HG03457 (cell line): ENCODE results near the gene RABL2B.

Experiments
- ATAC-seq: cut with Tn5 transposase; IDR thresholded peaks from one replicate; pipeline ENCODE4 v1.9.1; 2021; ENCODE audit warnings: moderate number of reproducible peaks; ENCODE audit not compliant: unreplicated experiment

The RABL2B gene

DNA sequence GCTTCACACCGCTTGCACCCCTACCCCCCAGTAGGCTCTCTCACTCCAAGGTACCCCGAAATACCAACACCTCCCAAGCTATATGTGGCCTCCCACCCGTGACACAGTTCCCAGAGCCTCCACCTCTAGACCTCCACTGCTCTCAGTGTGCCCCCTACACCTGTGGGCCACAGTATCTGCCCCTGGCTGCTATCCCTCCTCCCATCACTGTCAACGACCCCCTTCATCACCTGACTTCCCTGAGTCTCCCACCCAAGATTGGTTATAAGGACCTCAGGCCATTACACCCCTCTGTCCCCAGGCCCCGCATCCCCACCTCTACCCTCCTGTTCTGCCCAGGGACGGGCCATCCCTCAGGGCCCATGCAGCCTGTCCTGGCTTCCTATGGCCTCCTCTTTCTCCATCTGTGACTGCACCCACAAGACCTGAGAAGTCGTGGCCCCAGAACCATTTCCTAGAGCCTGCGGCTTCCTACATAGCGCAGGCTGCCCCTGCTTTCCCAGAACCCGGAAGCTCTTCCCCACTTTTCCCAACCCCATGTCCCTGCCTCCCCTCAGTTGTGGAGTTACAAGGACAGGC lies 44.7 kb downstream of the RABL2B start:
- no peak for ATAC-seq

- ATAC-seq = no peak
Measured at GRCh38 chr22:50737728-50738648, 45.4 kb downstream of the RABL2B start, which contains the start of gene ACR. Gene ACR (plus strand): TSS chr22:50738204. CDS start chr22:50738236, 32 bp downstream.

GRCh38 chr22:50735739-50736030 lies 47.8 kb downstream of the RABL2B start:
- no peak for ATAC-seq

GRCh38 chr22:50734986-50735738 lies 48.3 kb downstream of the RABL2B start:
- ATAC-seq = no peak

DNA sequence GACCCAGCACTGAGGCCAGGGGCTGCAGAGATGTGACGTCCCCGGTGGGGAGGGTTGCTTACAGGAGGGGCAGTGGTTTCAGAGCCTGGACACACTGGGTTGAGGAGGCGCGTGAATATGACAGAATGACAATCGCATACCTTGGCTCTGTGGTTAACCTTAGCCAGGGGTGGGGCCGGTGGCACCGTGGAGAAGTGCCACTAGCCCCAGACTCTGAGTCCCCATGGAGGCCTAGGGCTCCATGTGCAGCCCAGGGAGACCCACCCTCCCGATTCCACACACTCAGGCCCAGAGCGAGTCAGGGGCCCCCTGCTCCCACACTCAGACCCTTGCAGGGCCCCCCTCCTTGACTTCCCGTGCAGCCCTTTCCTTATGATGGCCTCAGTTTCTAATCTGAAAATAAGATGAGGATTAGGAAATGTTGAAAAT lies 49.1 kb downstream of the RABL2B start:
- no peak for ATAC-seq

- ATAC-seq = no peak
Measured at GRCh38 chr22:50733521-50734342, 49.7 kb downstream of the RABL2B start.

DNA sequence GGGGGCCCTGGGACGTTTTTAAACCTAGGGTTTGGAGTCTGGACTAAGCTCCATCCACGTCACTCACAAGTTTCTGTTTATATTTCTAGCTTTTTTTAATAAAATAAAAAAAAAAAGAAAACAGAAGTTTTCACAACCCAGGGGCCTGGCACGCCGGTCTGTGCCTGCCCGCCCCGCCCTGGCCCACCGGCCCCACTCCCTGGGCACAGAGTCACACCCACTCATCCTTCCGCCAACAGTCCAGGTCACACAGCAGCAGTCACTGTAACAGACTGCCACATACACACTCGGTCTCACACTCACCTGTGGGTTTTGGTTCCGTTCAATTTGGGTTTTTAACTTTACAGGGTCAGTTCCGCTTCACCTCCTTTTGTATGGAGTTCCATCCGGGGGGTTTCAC lies 50.8 kb downstream of the RABL2B start:
- ATAC-seq = no peak

DNA sequence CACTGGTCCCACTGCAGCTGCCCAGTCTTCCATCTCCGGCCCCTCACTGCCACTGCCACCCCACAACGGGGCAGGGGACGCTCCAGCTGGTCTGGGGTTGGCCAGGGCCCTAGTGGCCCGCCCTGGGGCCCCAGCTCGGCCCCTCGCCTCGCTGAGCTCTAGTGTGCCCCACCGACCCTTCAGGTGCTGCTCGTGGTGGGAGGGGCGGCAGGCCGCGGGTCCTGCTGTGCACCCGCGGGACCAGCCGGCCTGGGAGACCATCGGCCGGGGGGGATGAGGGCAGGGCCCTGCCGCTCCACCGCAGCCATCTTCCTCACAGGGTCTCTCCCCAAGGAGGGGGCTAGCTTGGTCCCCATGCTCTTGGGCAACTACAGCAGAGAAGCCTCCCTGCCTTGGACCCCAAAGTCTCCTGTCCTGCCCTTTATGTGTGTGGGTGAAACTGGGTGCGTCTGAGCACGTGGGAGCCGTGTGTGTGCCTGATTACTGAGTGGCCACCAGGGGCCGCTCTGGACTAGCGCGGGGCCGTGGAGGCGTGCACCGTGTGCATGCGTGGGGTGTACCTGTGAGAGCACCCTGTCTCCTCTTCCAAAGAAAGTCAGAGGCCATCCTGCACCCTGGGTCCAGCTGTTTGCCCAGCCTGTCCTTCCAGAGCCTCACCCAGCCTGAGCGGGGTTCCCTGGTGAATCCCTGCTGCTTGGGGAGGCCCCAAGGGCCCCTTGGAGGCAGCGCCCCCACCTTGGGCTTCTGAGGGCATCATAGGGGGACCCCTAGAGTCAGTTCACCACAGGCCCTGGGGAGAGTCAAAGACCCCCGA lies 51.4 kb downstream of the RABL2B start:
- no peak for ATAC-seq

DNA sequence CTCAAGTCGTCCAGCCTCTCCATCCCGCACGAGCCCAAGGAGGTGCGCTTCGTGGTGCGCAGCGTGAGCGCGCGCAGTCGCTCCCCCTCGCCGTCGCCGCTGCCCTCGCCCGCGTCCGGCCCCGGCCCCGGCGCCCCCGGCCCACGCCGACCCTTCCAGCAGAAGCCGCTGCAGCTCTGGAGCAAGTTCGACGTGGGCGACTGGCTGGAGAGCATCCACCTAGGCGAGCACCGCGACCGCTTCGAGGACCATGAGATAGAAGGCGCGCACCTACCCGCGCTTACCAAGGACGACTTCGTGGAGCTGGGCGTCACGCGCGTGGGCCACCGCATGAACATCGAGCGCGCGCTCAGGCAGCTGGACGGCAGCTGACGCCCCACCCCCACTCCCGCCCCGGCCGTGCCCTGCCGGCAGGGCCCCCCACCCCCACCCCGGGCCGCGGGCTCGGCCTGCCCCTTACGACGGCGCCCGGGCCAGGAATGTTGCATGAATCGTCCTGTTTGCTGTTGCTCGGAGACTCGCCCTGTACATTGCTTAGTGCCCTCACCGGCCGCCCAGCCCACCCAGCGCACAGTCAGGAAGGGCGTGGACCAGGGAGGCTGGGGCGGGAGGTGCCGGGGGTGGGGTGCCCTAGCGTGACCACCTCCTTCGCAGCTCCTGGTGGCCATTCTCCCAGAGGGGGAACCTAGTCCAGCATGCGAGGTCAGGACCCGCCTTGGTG lies 52.3 kb downstream of the RABL2B start:
- no peak for ATAC-seq

DNA sequence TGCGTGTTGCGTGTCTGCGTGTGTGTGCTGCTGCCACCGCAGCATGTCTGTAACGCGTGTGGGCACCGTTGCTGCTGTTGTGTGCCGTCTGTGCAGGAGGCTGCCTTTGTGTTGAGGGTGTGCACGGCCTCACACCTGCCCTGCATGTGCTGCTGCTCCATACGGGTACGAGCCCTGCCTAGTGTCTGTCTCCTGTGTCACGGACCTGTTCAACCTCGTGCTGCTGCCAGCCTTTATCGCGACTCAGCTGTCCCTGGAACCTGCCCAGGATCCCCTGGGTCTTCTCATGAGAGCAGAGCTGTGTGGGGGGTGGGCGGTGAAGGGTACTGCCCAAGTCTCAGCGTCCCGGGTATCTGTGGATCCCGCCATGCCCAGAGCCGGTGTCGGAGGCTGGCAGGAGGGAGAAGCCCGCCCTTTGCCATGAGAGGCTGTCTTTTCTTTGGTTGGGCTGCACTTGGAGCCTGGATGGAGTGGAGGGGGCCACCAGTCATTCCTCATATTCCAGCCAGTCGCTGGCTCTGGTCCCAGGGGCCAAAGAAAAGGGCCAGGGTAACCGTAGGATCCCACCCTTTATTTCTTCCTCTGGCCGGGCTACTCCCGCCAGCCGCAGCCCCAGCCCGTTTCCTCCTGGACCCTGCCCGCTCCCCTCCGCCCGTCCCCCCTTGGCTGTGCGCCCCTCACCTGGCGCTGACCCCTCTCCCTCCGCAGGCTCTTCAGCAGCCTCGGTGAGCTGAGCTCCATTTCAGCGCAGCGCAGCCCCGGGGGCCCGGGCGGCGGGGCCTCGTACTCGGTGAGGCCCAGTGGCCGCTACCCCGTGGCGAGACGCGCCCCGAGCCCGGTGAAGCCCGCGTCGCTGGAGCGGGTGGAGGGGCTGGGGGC lies 53.2 kb downstream of the RABL2B start:
- ATAC-seq = no peak

- no peak for ATAC-seq
Measured at GRCh38 chr22:50729391-50730012, 53.9 kb downstream of the RABL2B start.

DNA sequence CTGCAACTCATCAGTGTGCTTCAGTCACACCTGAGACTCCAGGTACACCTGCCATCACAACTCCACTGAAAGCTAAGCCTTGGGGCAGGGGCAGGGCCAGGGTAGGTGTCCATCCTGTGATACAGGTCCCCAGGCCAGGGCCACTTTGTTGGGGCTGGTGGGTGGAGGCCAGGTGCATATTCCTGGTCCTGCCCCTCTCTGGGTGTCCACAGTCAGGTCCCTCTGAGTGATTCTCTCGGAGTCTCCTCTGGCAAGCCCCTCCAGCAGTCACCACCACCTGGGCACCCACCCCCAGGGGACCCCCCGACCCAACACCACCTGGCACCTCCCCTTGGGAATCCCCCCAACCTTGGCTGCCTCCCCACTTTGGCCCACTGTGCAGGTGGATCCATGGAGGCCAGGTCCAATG lies 54.9 kb downstream of the RABL2B start:
- ATAC-seq = no peak

DNA sequence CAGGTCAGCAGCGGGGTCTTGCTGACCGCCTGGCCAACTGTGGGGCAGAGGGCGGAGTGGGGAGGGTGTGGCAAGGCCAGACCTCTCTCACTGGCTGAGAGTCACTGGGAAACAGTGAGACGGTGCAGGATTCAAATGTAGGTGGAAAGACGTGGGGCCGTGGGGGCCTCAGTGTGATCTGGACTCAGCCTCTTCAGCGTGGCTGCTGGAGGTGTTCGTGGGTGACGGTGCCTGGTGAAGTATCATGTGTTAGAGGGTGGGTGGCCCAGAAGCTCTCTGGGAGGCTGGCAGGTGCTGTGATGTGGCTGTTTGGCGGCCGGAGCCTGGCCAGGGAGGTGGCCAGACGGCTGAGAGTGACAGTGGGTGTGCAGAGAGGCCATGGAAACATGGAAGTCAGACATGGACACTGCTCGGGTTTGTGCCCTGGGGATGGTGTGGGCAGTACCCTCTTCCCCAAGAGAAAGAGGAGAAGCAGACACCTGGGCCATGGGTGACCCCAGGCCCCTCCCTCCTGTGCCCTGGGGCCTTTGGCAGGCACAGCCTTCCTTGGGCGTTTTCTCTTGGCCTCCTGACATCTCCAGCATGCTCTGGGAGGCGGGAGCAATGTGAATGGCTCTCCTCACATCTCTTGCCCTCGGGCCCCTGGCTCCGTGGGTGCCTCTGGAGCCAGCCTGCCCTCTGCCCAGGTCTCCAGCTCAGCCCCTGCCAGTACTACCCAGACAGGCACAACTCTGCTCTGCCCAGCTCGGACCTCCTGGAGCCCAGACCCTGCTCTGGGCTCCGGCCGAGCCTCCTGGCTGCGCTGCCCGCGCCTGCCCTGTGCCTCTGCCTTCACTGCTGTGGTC lies 55.5 kb downstream of the RABL2B start:
- ATAC-seq = no peak

GRCh38 chr22:50726643-50727340 lies 56.6 kb downstream of the RABL2B start:
- ATAC-seq = no peak

DNA sequence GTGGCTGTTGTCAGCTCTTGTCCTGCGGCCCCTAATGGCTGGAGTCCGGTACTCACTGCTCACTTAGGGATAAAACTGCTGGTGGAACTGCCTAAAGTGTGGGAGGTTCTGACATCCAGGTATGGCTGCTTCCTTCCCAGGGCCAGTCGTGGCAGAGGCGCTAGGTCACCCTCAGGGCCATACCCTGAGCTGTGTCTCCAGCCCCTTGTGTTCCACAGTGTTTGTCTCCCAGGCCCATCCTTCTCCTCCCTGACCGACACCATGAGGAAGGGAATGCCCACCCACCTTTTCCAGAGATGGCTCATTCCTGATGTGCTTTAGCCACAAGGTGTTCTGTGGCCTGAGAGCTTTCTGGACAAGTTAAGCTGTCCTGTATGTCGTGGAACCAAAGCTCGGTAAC lies 57.8 kb downstream of the RABL2B start:
- no peak for ATAC-seq

- no peak for ATAC-seq
Measured at GRCh38 chr22:50724616-50725015, 58.8 kb downstream of the RABL2B start.

GRCh38 chr22:50723991-50724390 lies 59.4 kb downstream of the RABL2B start:
- no peak for ATAC-seq
